Measurements from ENCODE around the gene MPPE1.

MPPE1 gene

GRCh38 chr18:11884396-11885030 lies 23.6 kb downstream of the MPPE1 start:
- DNase-seq (ENCODE audit: low read depth), result no peak

GRCh38 chr18:11883153-11883552 lies 25.0 kb downstream of the MPPE1 start:
- DNase-seq (ENCODE audit: low read depth), result no peak

- no peak for DNase-seq (ENCODE audit: low read depth)
These were observed 25.5 kb downstream of the MPPE1 start for GRCh38 chr18:11882636-11883035.

GRCh38 chr18:11880586-11881304 lies 27.4 kb downstream of the MPPE1 start:
- DNase-seq (ENCODE audit: low read depth), result no peak

- DNase-seq (ENCODE audit: low read depth), result no peak
These were observed 30.5 kb downstream of the MPPE1 start for GRCh38 chr18:11877497-11878135.

GRCh38 chr18:11874676-11875075 lies 33.4 kb downstream of the MPPE1 start:
- DNase-seq (ENCODE audit: low read depth), result no peak

- no peak for DNase-seq (ENCODE audit: low read depth)
These were observed 34.3 kb downstream of the MPPE1 start for GRCh38 chr18:11873670-11874340.

- DNase-seq (ENCODE audit: low read depth), result no peak
These were observed 35.5 kb downstream of the MPPE1 start for GRCh38 chr18:11872479-11873136.

GRCh38 chr18:11871501-11871900 lies 36.6 kb downstream of the MPPE1 start:
- no peak for DNase-seq (ENCODE audit: low read depth)

GRCh38 chr18:11868230-11868629 lies 39.9 kb downstream of the MPPE1 start:
- DNase-seq (ENCODE audit: low read depth), result no peak

GRCh38 chr18:11866764-11867163 lies 41.4 kb downstream of the MPPE1 start:
- DNase-seq (ENCODE audit: low read depth), result no peak

GRCh38 chr18:11866329-11866728 lies 41.8 kb downstream of the MPPE1 start:
- no peak for DNase-seq (ENCODE audit: low read depth)

- DNase-seq (ENCODE audit: low read depth), result no peak
These were observed 43.0 kb downstream of the MPPE1 start for GRCh38 chr18:11865071-11865470.

- no peak for DNase-seq (ENCODE audit: low read depth)
These were observed 43.6 kb downstream of the MPPE1 start for GRCh38 chr18:11864471-11864870.

GRCh38 chr18:11862468-11863137 lies 45.5 kb downstream of the MPPE1 start:
- no peak for DNase-seq (ENCODE audit: low read depth)

GRCh38 chr18:11861583-11862288 lies 46.4 kb downstream of the MPPE1 start:
- no peak for DNase-seq (ENCODE audit: low read depth)

- no peak for DNase-seq (ENCODE audit: low read depth)
These were observed 47.3 kb downstream of the MPPE1 start for GRCh38 chr18:11860594-11861450.

GRCh38 chr18:11859903-11860407 lies 48.2 kb downstream of the MPPE1 start:
- DNase-seq (ENCODE audit: low read depth), result no peak

- DNase-seq (ENCODE audit: low read depth), result no peak
These were observed 48.8 kb downstream of the MPPE1 start for GRCh38 chr18:11859282-11859830.
